Natural killer cell (primary cell): ENCODE data around the gene MS4A13. TPM values are rescaled to one million over a fixed set of nuclear protein-coding genes. Genes with fewer than 3 reads are reported as not detected.

ENCODE experiments used
- ATAC-seq, 3 donors: fragments of 150-1000 bp in 2 of 3; fragments of 200-7000 bp in 1 of 3; cut with Tn5 transposase; 1 replicate in 1 of 3; 2 replicates in 2 of 3; pipeline ENCODE4 v1.10.0; 2021; ENCODE audit warnings: mild to moderate bottlenecking in 2 of 3, moderate library complexity in 2 of 3
- DNase-seq, 2 donors: peaks; one replicate each; pipeline versions ENCODE4 v3.0.0 to v3.0.0-alpha.2; 2013 to 2021; ENCODE audit warnings: mixed read lengths in 1 of 2
- H3K27ac ChIP-seq: one replicate; pipeline ENCODE4 v1.5.1; 2013; ENCODE audit warnings: mild to moderate bottlenecking, low read length
- H3K27me3 ChIP-seq: one replicate; pipeline ENCODE4 v1.6.1; 2013; ENCODE audit warnings: low read length; ENCODE audit not compliant: control insufficient read depth, insufficient read depth
- H3K36me3 ChIP-seq: one replicate; pipeline ENCODE4 v1.6.1; 2013; ENCODE audit warnings: low read length; ENCODE audit not compliant: control insufficient read depth, insufficient read depth
- H3K4me1 ChIP-seq: one replicate; pipeline ENCODE4 v1.6.1; 2013; ENCODE audit warnings: low read length; ENCODE audit not compliant: control insufficient read depth, insufficient read depth
- H3K4me3 ChIP-seq: one replicate; pipeline ENCODE4 v1.5.1; 2013; ENCODE audit warnings: low read length
- H3K9me3 ChIP-seq: one replicate; pipeline ENCODE4 v1.6.1; 2013; ENCODE audit warnings: low read length; ENCODE audit not compliant: control insufficient read depth, insufficient read depth
- H3K27ac Mint-ChIP-seq, 2 donors: one replicate each; pipeline ENCODE4 v1.8.0; 2022; ENCODE audit warnings: mild to moderate bottlenecking in 2 of 2, mixed read lengths in 2 of 2, moderate library complexity in 1 of 2
- H3K27me3 Mint-ChIP-seq, 2 donors: one replicate each; pipeline ENCODE4 v1.8.0; 2022; ENCODE audit warnings: low read depth in 2 of 2, mixed read lengths in 2 of 2
- H3K36me3 Mint-ChIP-seq: one replicate; pipeline ENCODE4 v1.8.0; 2022; ENCODE audit warnings: mixed read lengths
- H3K4me1 Mint-ChIP-seq, 2 donors: one replicate each; pipeline ENCODE4 v1.8.0; 2022; ENCODE audit warnings: mixed read lengths in 2 of 2
- H3K4me3 Mint-ChIP-seq: one replicate; pipeline ENCODE4 v1.8.0; 2022; ENCODE audit warnings: mild to moderate bottlenecking, moderate library complexity, mixed read lengths
- H3K9me3 Mint-ChIP-seq, 2 donors: one replicate each; pipeline ENCODE4 v1.8.0; 2022; ENCODE audit warnings: mixed read lengths in 2 of 2
- WGBS: methylation state at CpG from one replicate; pipeline ENCODE4 v1.1.7; 2013; ENCODE audit warnings: missing lambda C conversion rate; ENCODE audit not compliant: insufficient coverage; 5-methylcytosine and 5-hydroxymethylcytosine counted together
- intact Hi-C: fragments of 100-400 bp; cut with micrococcal nuclease; formaldehyde crosslinking; loops from one replicate; pipeline ENCODE4 v1.14.2; 2022
- total RNA-seq, 4 donors: library from RNA; stranded (reverse); fragments of 120-200 nt in 1 of 4; gene quantifications; one replicate each; pipeline versions ENCODE4 v1.2.3 to v1.2.4, GENCODE V29; 2013 to 2022
- TF ChIP-seq, protein P1 (sequence below): fragments of 200-600 bp; IDR thresholded peaks from one replicate; pipeline ENCODE4 v1.8.0; 2022; ENCODE audit warnings: antibody characterized with exemption

The MS4A13 gene
- total RNA-seq, 3 donors from 2014 or later (not counting 1 experiment from before 2014, with no cell fraction given), result not detected

DNA sequence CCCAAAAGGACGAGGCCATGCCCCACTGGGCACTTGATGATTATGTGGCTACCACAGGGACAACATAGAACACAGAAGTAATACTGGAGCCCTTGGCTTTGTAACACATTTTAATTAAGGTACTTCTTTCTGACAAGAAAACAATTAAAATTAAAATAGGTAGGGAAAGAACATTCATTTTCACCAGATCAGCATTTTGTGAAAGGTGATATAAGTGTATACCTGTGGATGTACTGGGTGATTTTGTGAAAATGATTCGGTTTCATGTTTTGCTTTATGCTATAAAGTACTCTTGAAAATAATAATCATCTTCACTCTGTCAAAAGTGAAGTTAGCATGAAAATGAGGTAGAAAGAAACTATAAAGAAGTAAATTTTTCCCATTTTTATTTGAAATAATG lies 21.7 kb upstream of the MS4A13 start:
- H3K36me3 ChIP-seq, result no peaks in the 10 kb centered on the region
- DNase-seq, result no peak
- Mint-ChIP-seq H3K36me3 (no peaks in the 10 kb centered on the region), H3K4me1 (no peaks in the 10 kb centered on the region), H3K27me3 (peaks cover 13 to 46% of the 10 kb centered on the region in 2 donors), H3K4me3 (no peak overlapping the region), H3K27ac (no peak overlapping the region), H3K9me3 (no peaks in the 10 kb centered on the region)
- TF ChIP-seq, protein P1, sequence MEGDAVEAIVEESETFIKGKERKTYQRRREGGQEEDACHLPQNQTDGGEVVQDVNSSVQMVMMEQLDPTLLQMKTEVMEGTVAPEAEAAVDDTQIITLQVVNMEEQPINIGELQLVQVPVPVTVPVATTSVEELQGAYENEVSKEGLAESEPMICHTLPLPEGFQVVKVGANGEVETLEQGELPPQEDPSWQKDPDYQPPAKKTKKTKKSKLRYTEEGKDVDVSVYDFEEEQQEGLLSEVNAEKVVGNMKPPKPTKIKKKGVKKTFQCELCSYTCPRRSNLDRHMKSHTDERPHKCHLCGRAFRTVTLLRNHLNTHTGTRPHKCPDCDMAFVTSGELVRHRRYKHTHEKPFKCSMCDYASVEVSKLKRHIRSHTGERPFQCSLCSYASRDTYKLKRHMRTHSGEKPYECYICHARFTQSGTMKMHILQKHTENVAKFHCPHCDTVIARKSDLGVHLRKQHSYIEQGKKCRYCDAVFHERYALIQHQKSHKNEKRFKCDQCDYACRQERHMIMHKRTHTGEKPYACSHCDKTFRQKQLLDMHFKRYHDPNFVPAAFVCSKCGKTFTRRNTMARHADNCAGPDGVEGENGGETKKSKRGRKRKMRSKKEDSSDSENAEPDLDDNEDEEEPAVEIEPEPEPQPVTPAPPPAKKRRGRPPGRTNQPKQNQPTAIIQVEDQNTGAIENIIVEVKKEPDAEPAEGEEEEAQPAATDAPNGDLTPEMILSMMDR, result no peak
- no peak for ATAC-seq
- no peak overlapping the region for H3K4me3 ChIP-seq
- WGBS, result 93% methylated on average over 1 of the region's 2 CpGs
- intact Hi-C loops, result no loop called here
- H3K4me1 ChIP-seq, result no peaks in the 10 kb centered on the region
- no peaks in the 10 kb centered on the region for H3K9me3 ChIP-seq
- no peaks in the 10 kb centered on the region for H3K27me3 ChIP-seq
- no peak overlapping the region for H3K27ac ChIP-seq

DNA sequence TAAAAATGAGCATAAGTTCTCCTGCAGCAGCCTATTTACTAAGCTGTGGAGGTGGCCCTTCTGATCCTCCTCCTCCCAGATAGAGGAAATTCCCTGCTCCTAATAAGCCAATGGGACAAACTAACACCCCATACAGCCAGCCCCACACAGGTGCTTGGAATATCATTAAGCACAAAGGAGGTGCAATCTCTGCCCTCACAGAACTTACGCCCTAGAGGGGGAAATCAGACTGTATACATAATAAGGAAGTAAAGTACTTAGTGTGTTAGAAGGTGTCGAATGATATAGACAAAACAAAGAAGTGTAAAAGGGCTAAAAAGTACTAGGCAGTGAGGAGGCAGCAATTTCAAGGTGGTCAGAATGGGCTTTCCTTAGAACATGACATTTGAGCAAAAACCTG lies 16.8 kb upstream of the MS4A13 start:
- no peaks in the 10 kb centered on the region for H3K9me3 Mint-ChIP-seq
- no peaks in the 10 kb centered on the region for H3K4me1 Mint-ChIP-seq
- H3K27me3 Mint-ChIP-seq, result peaks cover 36 to 83% of the 10 kb centered on the region in 2 donors
- ATAC-seq (no peak), DNase-seq (no peak)
- H3K27me3 ChIP-seq, result no peaks in the 10 kb centered on the region
- H3K4me3 Mint-ChIP-seq, result no peak overlapping the region
- H3K9me3 ChIP-seq, result no peaks in the 10 kb centered on the region
- no peaks in the 10 kb centered on the region for H3K4me1 ChIP-seq
- H3K36me3 ChIP-seq, result no peaks in the 10 kb centered on the region
- intact Hi-C loops, result no loop called here
- H3K27ac Mint-ChIP-seq, result no peak overlapping the region
- no peak overlapping the region for H3K4me3 ChIP-seq
- 52% methylated on average over 2 of the region's 2 CpGs for WGBS
- H3K27ac ChIP-seq, result peak overlapping the region; percentile 42
- H3K36me3 Mint-ChIP-seq, result no peaks in the 10 kb centered on the region
- TF ChIP-seq, protein P1, result no peak

DNA sequence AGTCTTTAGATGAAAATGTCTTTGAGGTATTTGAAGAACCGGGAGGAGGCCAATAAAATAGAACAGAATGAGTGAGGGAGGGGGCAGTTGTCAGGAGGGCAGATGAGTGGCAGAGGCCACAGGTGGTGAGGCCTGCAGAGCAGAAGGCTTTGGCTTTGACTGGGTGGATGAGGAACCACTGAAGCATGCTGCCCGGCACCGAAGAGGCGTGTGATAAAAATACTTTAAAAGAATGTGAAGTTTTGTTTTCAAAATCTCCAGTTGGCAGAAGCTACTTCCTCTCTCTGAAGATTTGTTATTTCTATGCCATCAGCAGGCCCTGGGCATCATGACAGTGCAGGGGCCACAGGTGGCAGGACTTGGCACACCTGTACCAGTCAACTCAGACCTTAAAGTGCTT lies 16.3 kb upstream of the MS4A13 start:
- Mint-ChIP-seq H3K27me3 (peaks cover 36 to 82% of the 10 kb centered on the region in 2 donors), H3K4me1 (peaks cover 3 to 4% of the 10 kb centered on the region in 2 donors), H3K27ac (no peak overlapping the region), H3K4me3 (no peak overlapping the region), H3K9me3 (no peaks in the 10 kb centered on the region), H3K36me3 (no peaks in the 10 kb centered on the region)
- TF ChIP-seq, protein P1, result no peak
- no peaks in the 10 kb centered on the region for H3K27me3 ChIP-seq
- H3K36me3 ChIP-seq, result no peaks in the 10 kb centered on the region
- H3K9me3 ChIP-seq, result no peaks in the 10 kb centered on the region
- H3K4me3 ChIP-seq, result no peak overlapping the region
- no peaks in the 10 kb centered on the region for H3K4me1 ChIP-seq
- DNase-seq, result no peak
- WGBS, result 28% methylated on average over 4 of the region's 4 CpGs
- peak overlapping the region; percentile 42 for H3K27ac ChIP-seq
- no peak for ATAC-seq
- intact Hi-C loops, result no loop called here

DNA sequence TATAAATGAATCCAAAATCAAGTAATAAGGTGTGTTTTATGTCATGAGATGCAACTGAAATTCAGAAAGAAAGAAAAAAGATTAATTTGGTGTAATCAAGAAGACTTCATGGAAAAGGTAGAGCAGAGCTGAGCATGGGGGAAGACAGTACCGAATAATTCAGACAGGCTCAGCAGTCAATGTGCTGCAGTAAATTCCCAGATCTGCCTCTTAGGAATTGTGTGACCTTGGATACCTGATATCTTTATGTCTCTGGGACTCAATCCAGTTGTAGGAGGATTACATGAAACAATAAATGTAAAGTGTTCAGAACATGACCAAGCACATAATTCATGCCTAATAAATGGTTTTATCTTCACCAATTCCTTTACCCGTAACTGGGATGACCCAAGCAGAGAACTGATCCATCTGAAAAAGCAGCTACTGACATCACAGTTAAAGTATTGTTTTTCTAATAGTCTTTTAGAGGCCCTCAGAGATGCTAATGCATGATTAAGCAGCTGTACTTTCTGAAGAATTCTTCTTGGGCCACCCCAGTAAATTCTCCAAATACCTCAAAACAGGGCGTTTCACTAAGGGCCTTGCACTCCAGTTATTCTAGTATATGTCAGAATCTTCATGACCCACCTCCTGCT lies 14.8 kb upstream of the MS4A13 start:
- WGBS, result 95% methylated on average over 3 of the region's 3 CpGs
- Mint-ChIP-seq H3K27ac (no peak overlapping the region), H3K36me3 (no peaks in the 10 kb centered on the region), H3K4me3 (no peak overlapping the region), H3K4me1 (peaks cover 17 to 19% of the 10 kb centered on the region in 2 donors), H3K9me3 (no peaks in the 10 kb centered on the region), H3K27me3 (peaks cover 32 to 77% of the 10 kb centered on the region in 2 donors)
- ATAC-seq (no peak), DNase-seq (no peak)
- no peaks in the 10 kb centered on the region for H3K36me3 ChIP-seq
- intact Hi-C loops, result no loop called here
- no peaks in the 10 kb centered on the region for H3K27me3 ChIP-seq
- no peak overlapping the region for H3K27ac ChIP-seq
- no peaks in the 10 kb centered on the region for H3K4me1 ChIP-seq
- TF ChIP-seq, protein P1, result no peak
- H3K4me3 ChIP-seq, result no peak overlapping the region
- no peaks in the 10 kb centered on the region for H3K9me3 ChIP-seq
